Amniotic stem cell (primary cell): ENCODE data around the gene PKN1.

Source experiments
- DNase-seq: peaks from one replicate; lab custom pipeline; 2025; lab: John Stamatoyannopoulos, UW

Gene PKN1

DNA sequence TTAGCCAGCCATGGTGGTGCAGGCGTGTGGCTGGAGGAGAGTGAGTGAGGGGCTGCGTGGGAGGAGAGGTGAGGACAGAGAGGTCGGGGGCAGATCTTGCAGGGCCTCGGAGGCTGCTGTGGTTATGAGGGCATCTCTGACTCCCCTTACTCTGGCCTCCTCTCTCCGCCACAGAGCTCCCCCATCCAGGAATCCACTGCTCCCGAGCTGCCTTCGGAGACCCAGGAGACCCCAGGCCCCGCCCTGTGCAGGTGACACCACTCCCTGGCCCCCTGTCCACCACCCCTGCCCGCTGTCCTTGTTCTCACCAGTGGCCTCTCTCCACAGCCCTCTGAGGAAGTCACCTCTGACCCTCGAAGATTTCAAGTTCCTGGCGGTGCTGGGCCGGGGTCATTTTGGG is 34.3 kb downstream of the PKN1 start:
- no peak for DNase-seq

DNA sequence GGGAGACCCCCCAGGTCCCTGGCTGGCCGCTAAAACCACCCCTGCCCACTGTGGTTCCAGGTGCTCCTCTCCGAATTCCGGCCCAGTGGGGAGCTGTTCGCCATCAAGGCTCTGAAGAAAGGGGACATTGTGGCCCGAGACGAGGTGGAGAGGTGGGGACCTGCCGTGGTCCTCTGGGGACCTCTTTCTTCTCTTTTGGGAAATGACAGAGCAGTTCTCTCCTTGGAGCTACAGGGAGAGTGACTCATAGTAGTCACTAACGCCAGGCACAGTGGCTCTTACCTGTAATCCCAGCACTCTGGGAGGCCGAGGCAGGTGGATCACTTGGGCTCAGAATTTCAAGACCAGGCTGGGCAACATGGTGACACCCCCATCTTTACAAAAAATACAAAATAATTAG is 34.7 kb downstream of the PKN1 start:
- no peak for DNase-seq

DNA sequence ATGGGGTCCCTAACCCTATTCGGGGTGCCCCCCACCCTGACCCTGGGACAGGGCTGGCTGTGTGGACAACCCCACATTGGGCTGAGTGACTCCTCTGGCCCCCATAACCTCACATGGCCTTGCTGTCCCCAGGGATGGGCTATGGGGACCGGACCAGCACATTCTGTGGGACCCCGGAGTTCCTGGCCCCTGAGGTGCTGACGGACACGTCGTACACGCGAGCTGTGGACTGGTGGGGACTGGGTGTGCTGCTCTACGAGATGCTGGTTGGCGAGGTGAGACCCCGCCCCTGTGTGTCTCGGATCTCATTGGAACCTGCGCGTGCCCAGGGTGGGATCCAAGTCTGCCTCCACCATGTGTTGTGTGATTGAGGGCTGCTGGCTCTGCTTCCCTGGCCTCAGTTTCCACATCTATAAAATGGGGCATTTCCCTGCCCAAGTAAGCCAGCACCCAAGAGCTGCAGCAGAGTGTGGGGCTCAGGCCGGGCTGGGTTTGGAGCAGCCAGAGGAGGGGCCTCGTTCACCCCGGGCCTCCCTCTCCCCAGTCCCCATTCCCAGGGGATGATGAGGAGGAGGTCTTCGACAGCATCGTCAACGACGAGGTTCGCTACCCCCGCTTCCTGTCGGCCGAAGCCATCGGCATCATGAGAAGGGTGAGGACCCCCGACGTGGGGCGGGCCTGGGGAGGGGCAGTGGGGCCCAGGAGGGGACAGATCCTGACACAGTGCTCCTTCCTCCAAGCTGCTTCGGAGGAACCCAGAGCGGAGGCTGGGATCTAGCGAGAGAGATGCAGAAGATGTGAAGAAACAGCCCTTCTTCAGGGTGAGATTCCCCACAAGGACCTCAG is 37.1 kb downstream of the PKN1 start:
- DNase-seq, result no peak

DNA sequence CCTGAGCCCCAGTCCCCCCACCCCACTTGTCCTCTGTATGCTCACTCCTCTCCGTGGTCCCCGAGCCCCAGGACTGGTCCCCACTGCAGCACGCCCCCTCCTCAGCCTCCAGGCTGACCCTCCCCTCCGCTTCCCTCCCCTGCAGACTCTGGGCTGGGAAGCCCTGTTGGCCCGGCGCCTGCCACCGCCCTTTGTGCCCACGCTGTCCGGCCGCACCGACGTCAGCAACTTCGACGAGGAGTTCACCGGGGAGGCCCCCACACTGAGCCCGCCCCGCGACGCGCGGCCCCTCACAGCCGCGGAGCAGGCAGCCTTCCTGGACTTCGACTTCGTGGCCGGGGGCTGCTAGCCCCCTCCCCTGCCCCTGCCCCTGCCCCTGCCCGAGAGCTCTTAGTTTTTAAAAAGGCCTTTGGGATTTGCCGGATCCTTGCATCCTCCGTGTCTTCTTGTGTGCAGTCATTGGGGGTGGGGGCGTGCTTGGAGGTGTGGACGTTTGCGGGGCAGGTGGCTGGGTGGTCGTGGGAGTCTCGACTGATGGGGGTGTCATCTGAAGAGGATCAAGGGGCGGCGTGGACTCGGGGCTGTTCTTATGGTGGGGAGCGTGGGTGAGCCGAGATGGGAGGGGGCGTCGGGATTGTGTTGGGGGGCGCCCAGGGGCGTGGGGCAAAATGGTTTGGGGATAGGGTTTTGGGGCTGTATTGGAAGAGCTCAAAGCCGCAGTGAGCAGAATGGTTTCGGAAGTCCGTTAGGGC is 38.5 kb downstream of the PKN1 start:
- DNase-seq, result no peak

DNA sequence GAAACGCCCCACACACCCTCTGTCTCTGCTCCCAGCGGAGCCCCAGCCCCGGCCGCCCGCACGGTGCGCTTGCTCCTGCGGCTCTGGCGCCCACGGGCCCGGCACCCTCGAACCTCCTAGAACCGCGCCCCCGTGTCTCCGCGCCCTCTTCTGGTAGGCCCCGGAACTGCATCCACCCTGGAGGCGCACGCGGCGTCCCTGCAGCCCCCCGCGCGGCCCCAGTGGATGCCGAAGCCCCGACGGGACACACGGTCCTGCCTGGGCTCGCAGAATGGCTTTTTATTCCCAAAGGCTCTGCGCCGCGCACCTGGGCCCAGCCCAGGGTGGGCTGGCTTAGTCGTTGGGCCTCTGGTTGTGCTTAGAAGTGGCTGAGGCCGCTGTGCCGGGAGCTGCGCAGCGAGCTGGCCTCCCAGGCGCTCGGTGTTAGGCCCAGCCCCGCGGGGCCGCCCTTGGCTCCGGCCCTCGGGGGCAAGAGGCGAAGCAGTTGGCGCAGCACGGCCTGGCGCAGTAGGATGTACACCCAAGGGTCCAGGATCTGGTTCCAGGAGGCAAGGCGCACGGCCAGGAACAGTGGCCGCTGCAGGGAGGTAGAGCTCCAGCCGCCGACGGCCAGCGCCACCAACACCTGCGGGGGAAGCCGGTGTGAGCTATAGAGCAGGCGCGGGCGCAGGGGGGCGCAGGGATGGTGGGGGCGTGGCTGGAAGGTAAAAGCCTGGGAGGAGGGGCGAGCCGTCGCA is 39.3 kb downstream of the PKN1 start:
- DNase-seq, result no peak

DNA sequence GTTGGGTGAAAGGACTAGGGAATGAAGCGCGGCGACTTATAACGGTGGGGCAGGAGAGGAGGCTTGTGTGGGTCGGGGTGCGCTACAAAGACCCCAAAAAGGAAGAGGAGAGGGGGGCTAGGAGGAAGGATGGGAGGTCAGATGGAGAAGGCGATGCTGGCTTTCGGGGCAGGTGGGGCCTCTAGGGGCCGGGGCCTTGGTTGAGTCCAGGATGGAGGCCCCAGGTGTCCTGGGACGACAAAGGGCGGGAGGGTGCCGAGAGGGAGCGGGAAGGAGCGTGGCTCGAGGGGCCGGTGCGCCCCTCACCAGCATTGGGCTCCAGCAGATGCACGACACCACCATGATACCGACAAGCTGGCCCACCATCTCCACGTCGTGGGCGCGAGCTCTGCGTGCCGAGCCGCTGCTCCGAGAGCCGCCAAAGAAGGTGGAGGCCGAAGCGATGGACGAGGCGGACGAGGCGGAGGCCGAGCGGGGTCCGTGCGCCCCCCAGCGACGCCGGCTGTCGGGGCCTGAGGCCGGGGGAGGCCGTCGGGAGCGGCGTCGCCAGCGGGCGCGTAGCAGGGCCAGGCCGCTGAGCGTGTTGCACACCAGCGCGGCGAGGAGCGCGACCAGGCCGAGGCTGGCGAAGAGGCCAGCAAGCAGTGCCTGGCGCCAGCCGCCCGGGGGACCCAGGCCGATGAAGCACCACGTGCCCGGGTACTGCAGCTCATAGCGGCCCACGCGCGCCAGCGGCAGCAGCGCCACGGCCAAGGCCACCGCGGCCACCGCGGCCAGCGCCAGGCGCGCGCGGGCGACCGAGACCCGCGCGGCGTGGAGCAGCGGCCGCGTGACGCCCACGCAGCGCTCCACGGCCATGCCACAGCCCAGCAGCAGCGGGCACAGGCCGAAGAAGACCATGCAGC is 40.2 kb downstream of the PKN1 start:
- DNase-seq, result no peak

DNA sequence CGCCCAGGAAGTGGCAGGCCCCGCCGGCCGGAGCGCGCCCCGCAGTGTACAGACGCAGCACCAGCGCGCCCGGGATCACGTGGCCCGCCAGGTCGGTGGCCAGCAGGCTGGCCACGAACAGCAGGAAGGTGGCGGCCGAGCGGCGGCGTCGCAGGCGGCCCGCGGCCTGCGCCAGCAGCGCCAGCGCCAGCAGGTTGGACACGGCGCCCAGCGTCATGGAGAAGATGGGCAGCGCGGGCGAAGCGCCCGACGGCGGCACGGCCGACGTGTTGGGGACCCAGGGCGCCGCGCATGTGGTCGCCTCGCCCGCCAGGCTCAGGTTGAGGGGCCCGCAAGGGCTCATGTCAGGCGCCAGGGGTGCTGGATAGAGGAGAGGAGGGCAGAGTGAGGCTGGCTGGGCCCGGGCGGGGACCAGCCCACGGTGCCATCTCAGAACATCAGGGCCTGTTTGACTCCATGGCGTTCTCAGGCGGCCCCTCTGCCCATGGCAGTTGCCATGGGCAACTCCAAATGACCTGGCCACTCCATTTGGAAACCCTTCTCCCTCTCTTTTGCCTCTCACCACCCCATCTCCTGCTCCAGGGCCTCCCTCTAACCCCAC is 41.0 kb downstream of the PKN1 start:
- no peak for DNase-seq

DNA sequence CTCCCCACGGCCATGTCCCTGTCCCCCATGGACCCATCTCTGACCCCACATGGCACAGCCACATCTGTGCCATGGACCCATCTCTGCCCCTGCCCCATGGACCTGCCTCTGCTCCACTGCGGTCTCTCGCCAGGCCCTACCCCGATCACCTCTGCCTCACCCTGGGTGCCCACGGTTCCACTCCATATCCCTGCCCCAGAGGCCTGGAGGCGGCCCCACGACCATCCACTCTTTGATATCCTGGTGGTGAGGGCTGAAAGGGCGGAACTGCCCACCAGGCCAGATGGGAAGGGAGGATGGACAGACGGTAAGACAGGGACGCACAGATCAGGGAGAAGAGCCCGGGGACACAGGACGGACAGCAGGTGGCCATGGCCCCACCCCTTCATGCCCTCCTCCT is 41.7 kb downstream of the PKN1 start:
- DNase-seq, result no peak

DNA sequence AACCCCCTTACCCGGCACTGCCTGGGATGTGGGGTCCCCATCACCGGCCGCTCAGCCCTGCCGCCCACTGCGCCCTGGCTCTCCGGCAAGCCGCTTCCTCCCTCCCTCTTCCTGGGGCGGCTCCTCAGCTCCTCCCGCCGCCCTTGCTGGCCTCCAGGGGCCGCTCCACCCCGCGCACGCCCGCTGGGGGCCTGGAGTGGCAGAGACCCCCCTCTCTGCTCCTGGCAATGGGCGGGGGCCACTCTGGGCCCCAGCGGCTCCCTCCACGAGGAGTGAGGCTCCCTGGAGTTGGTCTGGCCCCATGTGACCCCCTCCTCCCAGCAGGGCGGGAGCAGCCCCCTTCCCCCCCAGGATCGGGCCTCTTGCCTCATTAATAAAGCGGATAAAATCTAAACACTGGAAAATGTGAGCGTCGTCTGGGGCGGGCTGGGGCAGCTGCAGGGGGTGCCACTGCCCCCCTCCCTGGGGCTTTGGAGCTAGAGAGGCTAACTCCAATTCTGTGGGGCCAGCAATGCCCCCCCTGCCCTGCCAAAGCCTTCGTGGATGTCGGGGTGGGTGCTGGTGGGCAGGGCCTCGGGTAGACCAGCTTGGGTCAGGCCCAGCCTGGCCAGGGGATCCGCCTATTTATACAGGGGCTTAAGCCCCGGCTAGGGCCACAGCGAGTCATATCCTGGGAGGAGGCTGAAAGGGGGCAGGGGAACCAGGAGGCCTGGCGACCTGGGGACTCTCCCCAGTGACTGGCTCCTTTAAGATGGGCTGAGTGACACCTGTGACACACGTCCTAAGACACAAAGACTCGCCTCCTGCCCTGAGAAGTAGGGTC is 42.4 kb downstream of the PKN1 start, which contains the start of gene PTGER1:
Gene PTGER1, minus strand, starts transcription at position 104 of the 823 bp plus-strand sequence. CDS start 1,034 bp downstream, outside the sequence.
- no peak for DNase-seq

DNA sequence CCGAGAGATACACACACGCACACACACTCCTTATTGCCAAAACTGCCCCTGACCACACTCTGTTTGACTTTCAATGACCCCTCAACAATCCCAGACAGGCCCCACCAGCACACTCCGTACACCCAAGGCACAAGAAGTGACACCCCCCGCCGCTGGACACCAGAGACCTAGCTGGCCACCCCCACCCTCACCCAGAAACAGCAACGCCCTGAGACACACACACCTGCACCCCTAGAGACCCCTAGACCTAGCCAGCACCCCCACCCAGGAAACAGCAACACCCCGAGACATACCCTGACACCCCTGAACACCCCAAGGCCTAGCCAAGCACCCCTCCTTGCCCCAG is 43.2 kb downstream of the PKN1 start:
- no peak for DNase-seq

DNA sequence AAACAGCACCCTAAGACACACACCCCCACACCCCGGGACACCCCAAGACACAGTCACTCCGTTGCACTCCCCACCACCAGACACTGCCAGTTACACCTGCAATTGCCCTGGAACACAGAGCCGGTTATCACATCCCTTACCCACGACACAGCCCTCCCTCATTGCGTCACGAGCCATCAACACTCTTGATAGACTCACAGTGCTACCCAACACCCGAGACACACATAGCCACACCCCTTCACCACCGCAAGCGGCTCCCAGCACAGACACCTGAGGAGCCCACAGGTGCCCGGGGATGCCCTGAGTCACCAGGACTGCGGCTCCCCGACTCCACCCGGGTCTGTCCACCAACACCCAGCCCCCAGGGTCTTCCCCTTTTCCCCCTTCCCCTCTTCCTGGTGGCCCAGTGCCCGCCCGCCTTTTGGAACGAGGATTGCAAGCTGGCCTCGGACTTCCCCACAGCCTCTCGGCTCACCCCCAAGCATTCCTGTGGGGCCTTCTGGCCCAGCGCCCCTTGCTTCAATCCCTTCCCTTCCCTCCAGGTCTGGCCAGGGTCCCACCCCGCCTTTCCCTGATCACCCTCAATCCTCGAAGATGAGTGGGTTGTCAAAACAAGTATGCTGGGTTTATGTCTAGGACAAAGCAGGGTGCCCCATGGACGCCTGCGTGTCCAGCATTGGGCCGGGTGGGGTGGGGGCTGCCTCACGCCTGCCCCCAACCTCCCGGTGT is 43.7 kb downstream of the PKN1 start:
- DNase-seq, result no peak

DNA sequence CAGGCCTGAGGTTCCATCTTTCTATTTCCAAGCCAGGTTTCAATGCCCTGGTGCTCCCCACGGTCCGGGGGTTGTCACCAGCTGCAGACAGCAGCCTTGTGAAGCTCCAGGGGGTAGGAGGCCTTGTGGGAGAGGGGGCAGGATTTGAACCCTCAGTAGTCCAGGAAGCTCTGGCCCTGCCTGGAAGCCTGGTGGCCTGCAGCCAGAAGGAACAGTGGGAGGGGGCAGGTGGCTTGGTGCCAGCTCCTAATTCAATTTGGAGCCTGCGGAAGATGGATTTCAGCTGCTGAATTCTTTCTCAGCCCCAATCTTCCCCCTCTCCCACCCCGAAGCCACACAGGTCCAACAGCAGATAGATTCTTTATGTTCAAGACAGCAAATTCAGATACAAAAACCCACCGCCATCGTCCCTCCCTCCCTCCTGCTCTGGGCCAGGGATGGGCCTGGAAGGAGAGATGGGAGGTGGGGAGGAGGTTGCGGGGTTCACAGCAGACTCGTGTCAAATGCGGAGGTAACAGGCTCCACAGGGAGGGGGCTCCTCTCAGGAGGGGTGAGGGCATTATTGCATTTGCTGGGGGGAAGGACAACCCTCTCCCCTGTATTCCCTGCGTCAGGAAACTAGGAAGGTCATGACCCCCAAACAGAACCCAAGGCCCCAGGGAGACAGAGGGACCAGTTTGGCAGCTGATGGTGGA is 44.5 kb downstream of the PKN1 start:
- DNase-seq, result no peak

DNA sequence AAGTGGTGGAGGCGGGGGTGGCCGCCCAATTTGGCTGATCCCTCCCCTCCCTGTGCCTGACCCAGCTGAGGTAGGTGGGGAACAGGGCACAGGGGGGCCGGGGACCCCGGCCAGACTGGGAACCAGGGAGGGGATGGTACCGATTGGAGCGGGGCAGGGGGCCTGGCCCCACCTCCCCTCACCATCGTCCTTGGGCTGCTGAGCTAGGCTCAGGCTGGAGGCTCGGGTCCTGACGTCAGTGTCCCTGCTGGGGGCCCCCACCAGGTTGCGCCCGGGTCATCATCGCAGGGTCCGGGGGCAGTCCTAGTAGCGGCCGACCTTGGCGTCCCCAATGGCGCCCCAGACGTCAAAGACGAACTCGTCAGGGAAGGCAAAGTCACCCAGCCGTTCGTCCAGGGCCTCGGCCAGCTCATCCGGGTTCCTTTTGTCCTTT is 45.0 kb downstream of the PKN1 start:
- no peak for DNase-seq

DNA sequence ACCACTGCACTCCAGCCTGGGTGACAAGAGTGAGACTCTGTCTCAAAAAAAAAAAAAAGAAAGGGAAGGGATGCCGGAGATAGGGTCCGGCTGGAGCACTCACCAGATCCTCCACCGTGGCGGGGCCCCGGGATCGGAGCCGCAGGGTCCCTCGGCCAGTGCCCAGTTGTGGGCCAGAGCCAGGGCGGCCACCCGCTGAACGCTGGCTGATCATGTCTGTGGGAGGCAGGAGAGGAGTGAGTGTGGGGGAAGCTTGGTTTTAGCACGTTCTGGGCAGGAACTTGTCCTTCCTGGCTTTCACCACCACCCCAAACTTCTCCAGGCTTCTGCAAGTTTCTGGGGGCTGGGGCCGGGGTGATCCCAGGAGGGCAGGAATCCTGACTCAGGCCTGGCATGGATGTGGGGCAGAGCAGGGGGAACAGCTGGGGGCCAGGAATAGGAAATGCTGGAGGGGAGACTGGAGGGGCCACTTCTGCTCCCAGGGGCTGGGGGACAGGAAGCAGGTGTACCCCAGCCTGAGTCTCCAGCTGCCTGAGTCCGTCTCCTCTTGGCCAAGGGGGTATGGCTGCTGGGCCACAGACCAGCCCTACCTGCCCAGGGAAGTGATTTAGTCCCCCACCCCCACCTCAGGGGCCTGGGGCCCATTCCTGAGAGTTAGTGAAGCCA is 46.3 kb downstream of the PKN1 start:
- DNase-seq, result no peak

DNA sequence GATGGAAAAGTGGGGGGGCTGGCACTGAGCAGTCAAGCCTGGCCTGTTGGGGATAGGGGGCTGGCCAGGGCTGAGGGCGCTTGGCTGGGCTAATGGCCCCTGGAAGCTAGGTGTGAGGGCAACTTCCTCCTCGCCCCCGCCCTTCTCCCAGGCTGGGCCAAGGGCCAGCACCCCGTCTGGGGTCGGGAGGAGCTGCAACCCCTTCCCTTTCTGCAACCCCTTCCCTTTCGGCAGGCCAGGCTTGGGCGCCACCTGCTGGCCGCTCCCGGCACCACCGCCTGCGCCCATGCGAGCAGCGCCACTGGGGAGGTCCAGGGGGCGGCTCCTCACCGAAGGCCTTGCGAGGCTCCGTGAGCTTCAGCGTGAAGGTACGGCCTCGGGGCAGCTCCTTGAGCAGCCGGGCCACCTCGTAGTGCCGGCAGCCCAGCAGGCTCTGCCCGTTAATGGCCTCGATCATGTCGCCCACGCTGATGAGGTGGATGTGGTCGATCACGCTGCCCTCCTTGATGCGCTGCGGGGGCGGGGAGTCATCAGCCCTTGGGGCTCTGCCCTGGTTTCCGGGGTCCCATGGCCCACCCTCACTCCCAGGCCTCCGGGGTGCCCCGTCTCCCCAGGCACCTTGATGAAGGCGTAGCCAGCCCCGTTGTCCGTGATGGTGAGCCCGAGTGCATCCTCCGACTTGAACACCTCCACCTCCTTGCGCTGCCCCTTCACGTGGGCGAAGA is 47.0 kb downstream of the PKN1 start:
- DNase-seq, result no peak

DNA sequence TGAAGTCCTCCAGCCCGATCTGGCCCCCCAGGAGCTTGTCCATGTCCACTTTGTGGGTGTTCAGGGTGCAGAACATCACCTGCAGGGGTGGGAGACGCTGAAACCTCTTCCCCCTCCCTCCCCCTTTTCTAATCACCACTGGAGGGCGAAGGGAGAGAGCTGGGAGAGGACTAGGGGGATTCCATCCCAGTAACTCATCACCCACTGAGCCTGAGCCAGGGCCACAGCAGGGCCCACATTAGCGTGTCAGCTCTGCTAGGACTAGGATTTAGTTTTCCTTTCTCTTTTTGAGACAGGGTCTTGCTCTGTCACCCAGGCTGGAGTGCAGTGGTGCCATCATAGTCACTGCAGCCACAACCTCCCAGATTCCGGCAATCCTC is 47.6 kb downstream of the PKN1 start:
- no peak for DNase-seq

DNA sequence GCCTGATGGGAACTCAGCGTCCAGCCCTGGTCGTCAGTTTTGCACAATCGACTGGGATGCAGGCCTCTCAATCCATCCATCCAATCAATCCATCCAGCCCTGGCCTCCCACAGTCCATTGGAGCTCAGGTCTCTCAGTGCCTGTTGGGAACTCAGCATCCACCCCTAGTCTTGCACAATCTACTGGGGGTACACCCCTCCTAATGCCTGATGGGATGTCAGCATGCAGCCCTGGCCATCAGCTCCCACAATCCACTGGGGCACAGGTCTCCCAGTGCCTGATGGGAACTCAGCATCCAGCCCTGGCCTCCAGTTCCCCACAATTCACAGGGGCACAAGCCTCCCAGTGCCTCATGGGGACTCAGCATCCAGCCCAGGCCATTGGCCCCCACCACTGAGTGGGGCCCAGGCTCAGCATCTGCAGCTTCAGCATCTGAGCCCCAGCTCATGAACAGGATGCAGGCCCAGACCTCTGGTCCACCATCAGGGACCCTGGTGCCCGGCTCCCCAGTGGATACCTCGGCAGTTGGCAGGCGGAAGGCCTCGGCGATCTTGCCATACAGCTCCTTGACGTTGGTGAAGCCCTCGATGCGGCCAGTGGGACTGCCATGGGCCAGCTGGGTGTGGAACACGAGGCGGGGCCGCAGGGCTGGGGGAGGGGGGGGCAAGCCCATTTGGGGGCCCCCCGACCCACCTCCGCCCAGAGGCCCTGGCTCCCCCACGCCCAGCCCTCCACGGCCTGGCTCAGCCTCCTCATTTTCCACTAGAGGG is 49.3 kb downstream of the PKN1 start:
- DNase-seq, result no peak
